Stimulated activated CD4-positive, alpha-beta T cell treated with anti-CD3 and anti-CD28 coated beads, Interleukin-1b, Interleukin-23, amount 100 ng/mL, for 24 hours (primary cell): ENCODE measurements around the gene FGF1.

ENCODE experiments used
- DNase-seq, 4 experiments: peaks; one replicate each; pipeline ENCODE4 v3.0.0-alpha.2; 2020; ENCODE audit warnings: low read depth in 4 of 4, low spot score in 1 of 4

Gene FGF1

GRCh38 chr5:142544946-142545649, 140.8 kb downstream of the FGF1 start:
- DNase-seq, result no peak

GRCh38 chr5:142544071-142544753, 141.7 kb downstream of the FGF1 start:
- no peak for DNase-seq

GRCh38 chr5:142542906-142543305, 143.0 kb downstream of the FGF1 start:
- DNase-seq, result no peak
